ENCODE results near the gene TTC3. TPM values are rescaled to one million over a fixed set of nuclear protein-coding genes. Genes with fewer than 3 reads are reported as not detected.
"Not testable (repeated sequence)": the region's sequence is repeated elsewhere in the genome, so short reads cannot be mapped to it uniquely, and the experiment has no call there.

Gene TTC3
- total RNA-seq, 1 donor from 2014 or later: 74.1 TPM

GRCh38 chr21:37045149-37045548 is 27.9 kb upstream of the TTC3 start:
- no peak for DNase-seq (ENCODE audit: low read depth)
- TF ChIP-seq, protein P1, sequence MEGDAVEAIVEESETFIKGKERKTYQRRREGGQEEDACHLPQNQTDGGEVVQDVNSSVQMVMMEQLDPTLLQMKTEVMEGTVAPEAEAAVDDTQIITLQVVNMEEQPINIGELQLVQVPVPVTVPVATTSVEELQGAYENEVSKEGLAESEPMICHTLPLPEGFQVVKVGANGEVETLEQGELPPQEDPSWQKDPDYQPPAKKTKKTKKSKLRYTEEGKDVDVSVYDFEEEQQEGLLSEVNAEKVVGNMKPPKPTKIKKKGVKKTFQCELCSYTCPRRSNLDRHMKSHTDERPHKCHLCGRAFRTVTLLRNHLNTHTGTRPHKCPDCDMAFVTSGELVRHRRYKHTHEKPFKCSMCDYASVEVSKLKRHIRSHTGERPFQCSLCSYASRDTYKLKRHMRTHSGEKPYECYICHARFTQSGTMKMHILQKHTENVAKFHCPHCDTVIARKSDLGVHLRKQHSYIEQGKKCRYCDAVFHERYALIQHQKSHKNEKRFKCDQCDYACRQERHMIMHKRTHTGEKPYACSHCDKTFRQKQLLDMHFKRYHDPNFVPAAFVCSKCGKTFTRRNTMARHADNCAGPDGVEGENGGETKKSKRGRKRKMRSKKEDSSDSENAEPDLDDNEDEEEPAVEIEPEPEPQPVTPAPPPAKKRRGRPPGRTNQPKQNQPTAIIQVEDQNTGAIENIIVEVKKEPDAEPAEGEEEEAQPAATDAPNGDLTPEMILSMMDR (conservative IDR thresholded peaks at IDR 0.05; ENCODE audit: low read depth, low read length): no peak
- no peak overlapping the region for H3K4me3 ChIP-seq (ENCODE audit: low read depth, low read length)

DNA sequence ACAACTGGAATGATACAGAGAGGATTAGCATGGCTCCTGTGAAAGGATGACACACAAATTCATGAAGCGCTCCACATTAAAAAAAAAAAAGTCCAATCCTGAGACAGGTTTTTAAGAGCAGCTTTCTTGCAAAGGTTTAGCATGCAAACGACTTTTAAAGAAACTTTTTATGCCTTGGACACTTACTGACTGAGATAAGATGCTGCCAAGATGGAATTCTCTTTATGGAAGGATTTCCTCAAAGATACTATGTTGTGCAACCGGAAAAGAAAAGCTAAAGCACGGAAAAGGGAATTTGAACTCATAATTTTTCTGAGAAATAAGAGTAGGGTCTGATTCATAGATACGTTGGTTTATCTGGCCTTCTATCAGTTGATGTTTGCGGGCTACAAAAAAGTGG is 27.5 kb upstream of the TTC3 start:
- no peak overlapping the region for H3K4me3 ChIP-seq (ENCODE audit: low read depth, low read length)
- DNase-seq (ENCODE audit: low read depth): no peak
- TF ChIP-seq, protein P1 (conservative IDR thresholded peaks at IDR 0.05; ENCODE audit: low read depth, low read length): no peak

DNA sequence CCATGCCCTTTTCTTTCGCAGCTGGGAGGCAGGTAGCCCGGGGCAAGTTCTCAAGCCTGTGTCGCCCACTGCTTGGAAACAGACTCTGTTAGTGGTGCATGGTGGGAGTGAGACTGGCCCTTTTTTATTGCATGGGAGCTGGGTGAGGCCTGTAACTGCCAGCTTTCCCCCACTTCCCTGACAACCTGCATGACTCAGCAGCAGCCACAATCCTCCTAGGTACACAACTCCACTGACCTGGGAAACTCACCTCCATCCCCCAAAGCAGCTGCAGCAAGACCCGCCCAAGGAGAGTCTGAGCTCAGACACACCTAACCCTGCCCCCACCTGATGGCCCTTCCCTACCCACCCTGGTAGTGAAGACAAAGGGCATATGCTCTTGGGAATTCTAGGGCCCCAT is 26.0 kb upstream of the TTC3 start:
- TF ChIP-seq, protein P1 (conservative IDR thresholded peaks at IDR 0.05; ENCODE audit: low read depth, low read length): no peak
- H3K4me3 ChIP-seq (ENCODE audit: low read depth, low read length): no peak overlapping the region
- no peak for DNase-seq (ENCODE audit: low read depth)

- not testable (repeated sequence) for DNase-seq (ENCODE audit: low read depth)
These were observed 23.3 kb upstream of the TTC3 start for GRCh38 chr21:37049741-37050140.

GRCh38 chr21:37055271-37055855 is 17.7 kb upstream of the TTC3 start:
- TF ChIP-seq, protein P1 (conservative IDR thresholded peaks at IDR 0.05; ENCODE audit: low read depth, low read length): no peak
- no peak for DNase-seq (ENCODE audit: low read depth)
- no peak overlapping the region for H3K4me3 ChIP-seq (ENCODE audit: low read depth, low read length)

More at GRCh38 chr21:37049741-37050140, 23.3 kb upstream of the TTC3 start:
- not testable (repeated sequence) for H3K4me3 ChIP-seq (ENCODE audit: low read depth, low read length)

- H3K4me3 ChIP-seq (ENCODE audit: low read depth, low read length): no peak overlapping the region
- no peak for DNase-seq (ENCODE audit: low read depth)
- TF ChIP-seq, protein P1 (conservative IDR thresholded peaks at IDR 0.05; ENCODE audit: low read depth, low read length): no peak
These were observed 15.4 kb upstream of the TTC3 start for GRCh38 chr21:37057614-37058013.

- TF ChIP-seq, protein P1 (conservative IDR thresholded peaks at IDR 0.05; ENCODE audit: low read depth, low read length): no peak
- DNase-seq (ENCODE audit: low read depth): no peak
- H3K4me3 ChIP-seq (ENCODE audit: low read depth, low read length): no peak overlapping the region
These were observed 14.8 kb upstream of the TTC3 start for GRCh38 chr21:37058261-37058660.
